IMR-90 (cell line): ENCODE measurements around the gene HORMAD2. TPM values are rescaled to one million over a fixed set of nuclear protein-coding genes. Genes with fewer than 3 reads are reported as not detected.

Experiments
- ATAC-seq: fragments of 200-7000 bp; cut with Tn5 transposase; 2 replicates; pipeline ENCODE4 v1.9.1; 2020; ENCODE audit warnings: low read depth, mild to moderate bottlenecking, moderate library complexity
- BruUV-seq: library from RNA; stranded (reverse); fragments of 400-500 nt; replicated peaks from 2 replicates; lab custom pipeline; 2021; lab: Mats Ljungman, UMichigan
- CTCF ChIA-PET: fragments of 300-600 bp; formaldehyde crosslinking; extraction: SDS; loops from one replicate; lab custom pipeline; 2021; ENCODE audit warnings: antibody characterized with exemption; lab: Yijun Ruan, JAX
- POLR2A ChIA-PET: fragments of 300-600 bp; sonication (Branson Sonifier 250); formaldehyde crosslinking; loops from one replicate; lab custom pipeline; 2022; ENCODE audit warnings: antibody characterized with exemption; ENCODE audit not compliant: unreplicated experiment; lab: Charles Lee
- DNase-seq: peaks from one replicate; pipeline ENCODE4 v3.0.0; 2013
- H2AFZ ChIP-seq: replicated peaks from 2 replicates; pipeline ENCODE3; 2013; ENCODE audit warnings: low read length, mild to moderate bottlenecking; ENCODE audit not compliant: poor library complexity
- H2AK5ac ChIP-seq: 2 replicates; pipeline ENCODE4 v1.6.1; 2013; ENCODE audit warnings: low read depth, low read length, inconsistent platforms
- H2AK9ac ChIP-seq: replicated peaks from 2 replicates; pipeline ENCODE3; 2013; ENCODE audit warnings: mild to moderate bottlenecking, low read depth, low read length, moderate library complexity; ENCODE audit not compliant: poor library complexity
- H2BK120ac ChIP-seq: 2 replicates; pipeline ENCODE4 v1.6.1; 2013; ENCODE audit warnings: low read depth, low read length, inconsistent platforms
- H2BK15ac ChIP-seq: 3 replicates; pipeline ENCODE4 v1.6.1; 2013; ENCODE audit warnings: low read depth, low read length, inconsistent platforms
- H2BK20ac ChIP-seq: 2 replicates; pipeline ENCODE4 v1.6.1; 2013; ENCODE audit warnings: low read depth, mild to moderate bottlenecking, inconsistent platforms, low read length, moderate library complexity
- H2BK5ac ChIP-seq: 2 replicates; pipeline ENCODE4 v1.6.1; 2013; ENCODE audit warnings: mild to moderate bottlenecking, low read depth, low read length, inconsistent platforms; ENCODE audit not compliant: poor library complexity, severe bottlenecking
- H3K14ac ChIP-seq: replicated peaks from 2 replicates; pipeline ENCODE4 v1.6.1; 2013; ENCODE audit warnings: low read depth, low read length, inconsistent platforms
- H3K18ac ChIP-seq: 2 replicates; pipeline ENCODE4 v1.6.1; 2013; ENCODE audit warnings: low read depth, low read length, control low read depth
- H3K23ac ChIP-seq: 2 replicates; pipeline ENCODE4 v1.6.1; 2013; ENCODE audit warnings: low read depth, low read length, inconsistent platforms
- H3K27ac ChIP-seq: 2 replicates; pipeline ENCODE4 v1.5.1; 2013; ENCODE audit warnings: mild to moderate bottlenecking, control low read depth, low read length; ENCODE audit not compliant: insufficient read depth
- H3K27me3 ChIP-seq: 2 replicates; pipeline ENCODE4 v1.6.1; 2013; ENCODE audit warnings: low read length; ENCODE audit not compliant: control insufficient read depth, insufficient read depth
- H3K36me3 ChIP-seq: 2 replicates; pipeline ENCODE4 v1.6.1; 2013; ENCODE audit warnings: low read length, mixed read lengths; ENCODE audit not compliant: control insufficient read depth, insufficient read depth
- H3K4ac ChIP-seq: 2 replicates; pipeline ENCODE4 v1.6.1; 2013; ENCODE audit warnings: low read depth, low read length, inconsistent platforms
- H3K4me1 ChIP-seq: 2 replicates; pipeline ENCODE4 v1.6.1; 2013; ENCODE audit warnings: low read length, mixed read lengths; ENCODE audit not compliant: control insufficient read depth, insufficient read depth
- H3K4me2 ChIP-seq: 2 replicates; pipeline ENCODE4 v1.6.1; 2013; ENCODE audit warnings: low read depth, mild to moderate bottlenecking, control low read depth, low read length, moderate library complexity
- H3K4me3 ChIP-seq: 2 replicates; pipeline ENCODE4 v1.5.1; 2013; ENCODE audit warnings: low read depth, mild to moderate bottlenecking, control low read depth, low read length, moderate library complexity; ENCODE audit not compliant: insufficient read depth
- H3K56ac ChIP-seq: 2 replicates; pipeline ENCODE4 v1.6.1; 2013; ENCODE audit warnings: low read length, inconsistent platforms; ENCODE audit not compliant: insufficient read depth; ENCODE audit errors: extremely low read depth
- H3K79me1 ChIP-seq, 2 experiments: 2 replicates each; pipeline ENCODE4 v1.6.1; 2013; ENCODE audit warnings: low read length in 2 of 2, inconsistent platforms in 1 of 2, low read depth in 1 of 2
- H3K9ac ChIP-seq: 2 replicates; pipeline ENCODE4 v1.6.1; 2013; ENCODE audit warnings: low read depth, low read length, control low read depth
- H3K9me1 ChIP-seq: 2 replicates; pipeline ENCODE4 v1.6.1; 2013; ENCODE audit warnings: low read length, inconsistent platforms; ENCODE audit not compliant: insufficient read depth
- H3K9me3 ChIP-seq: 2 replicates; pipeline ENCODE4 v1.6.1; 2013; ENCODE audit warnings: low read length; ENCODE audit not compliant: control insufficient read depth, insufficient read depth
- H4K20me1 ChIP-seq: 2 replicates; pipeline ENCODE4 v1.6.1; 2013; ENCODE audit warnings: low read length, inconsistent platforms; ENCODE audit not compliant: insufficient read depth
- H4K5ac ChIP-seq: 2 replicates; pipeline ENCODE4 v1.6.1; 2013; ENCODE audit warnings: mild to moderate bottlenecking, low read depth, low read length, control low read depth
- H4K8ac ChIP-seq, 2 experiments: 2 replicates each; pipeline ENCODE4 v1.6.1; 2013; ENCODE audit warnings: low read depth in 2 of 2, low read length in 2 of 2, control low read depth in 1 of 2, inconsistent platforms in 1 of 2
- H4K91ac ChIP-seq: 2 replicates; pipeline ENCODE4 v1.6.1; 2013; ENCODE audit warnings: low read depth, low read length, inconsistent platforms; ENCODE audit not compliant: insufficient read depth
- BHLHE40 ChIP-seq: fragments of 150-350 bp; IDR thresholded peaks from 2 replicates; pipeline ENCODE4 v1.6.1; 2016; ENCODE audit warnings: mild to moderate bottlenecking, low read depth, low read length
- CHD1 ChIP-seq: IDR thresholded peaks from 2 replicates; pipeline ENCODE4 v1.6.1; 2012; ENCODE audit warnings: low read depth, low read length, improper control_type of control experiment
- CTCF ChIP-seq: conservative IDR thresholded peaks from 2 replicates; pipeline ENCODE4 v1.5.1; 2012; ENCODE audit warnings: mild to moderate bottlenecking, low read depth, low read length, improper control_type of control experiment
- FOS ChIP-seq: fragments of 150-350 bp; IDR thresholded peaks from 2 replicates; pipeline ENCODE4 v1.6.1; 2016; ENCODE audit warnings: low read depth, low read length
- MAFK ChIP-seq: IDR thresholded peaks from 2 replicates; pipeline ENCODE4 v1.6.1; 2012; ENCODE audit warnings: low read depth, low read length, improper control_type of control experiment
- MAZ ChIP-seq: IDR thresholded peaks from 2 replicates; pipeline ENCODE4 v1.6.1; 2012; ENCODE audit warnings: low read depth, mild to moderate bottlenecking, low read length, improper control_type of control experiment, moderate library complexity, borderline replicate concordance
- MXI1 ChIP-seq: IDR thresholded peaks from 2 replicates; pipeline ENCODE4 v1.6.1; 2012; ENCODE audit warnings: low read depth, mild to moderate bottlenecking, low read length, moderate library complexity, borderline replicate concordance
- NFE2L2 ChIP-seq: fragments of 150-350 bp; IDR thresholded peaks from 2 replicates; pipeline ENCODE4 v1.6.1; 2016; ENCODE audit warnings: low read depth, mild to moderate bottlenecking, low read length
- POLR2A ChIP-seq: IDR thresholded peaks from 2 replicates; pipeline ENCODE4 v1.6.1; 2012; ENCODE audit warnings: mild to moderate bottlenecking, low read depth, low read length
- RCOR1 ChIP-seq: IDR thresholded peaks from 2 replicates; pipeline ENCODE4 v1.6.1; 2012; ENCODE audit warnings: mild to moderate bottlenecking, low read length, improper control_type of control experiment; ENCODE audit not compliant: insufficient replicate concordance
- RFX5 ChIP-seq: IDR thresholded peaks from 2 replicates; pipeline ENCODE4 v1.8.0; 2012; ENCODE audit warnings: low read depth, mild to moderate bottlenecking, low read length, moderate library complexity
- SMC3 ChIP-seq: fragments of 150-350 bp; IDR thresholded peaks from 2 replicates; pipeline ENCODE4 v1.6.1; 2016; ENCODE audit warnings: low read depth, mild to moderate bottlenecking, antibody characterized with exemption, low read length, moderate library complexity
- USF2 ChIP-seq: fragments of 150-350 bp; IDR thresholded peaks from 2 replicates; pipeline ENCODE4 v1.6.1; 2017; ENCODE audit warnings: mild to moderate bottlenecking, antibody characterized with exemption, low read length, low read depth
- WGBS, 2 experiments: methylation state at CpG; one replicate each; pipeline versions ENCODE4 v1.1.5 to v1.1.7; 2013; ENCODE audit warnings: missing lambda C conversion rate in 2 of 2; ENCODE audit not compliant: insufficient read length in 1 of 2; ENCODE audit errors: extremely low coverage in 2 of 2; 5-methylcytosine and 5-hydroxymethylcytosine counted together
- dilution Hi-C: fragments of 300-500 bp; cut with HindIII; formaldehyde crosslinking; loops from one replicate; pipeline ENCODE4 v1.14.3; 2018; ENCODE audit warnings: low sequenced_read_pairs; ENCODE audit not compliant: unreplicated experiment
- in situ Hi-C: fragments of 300-500 bp; cut with MboI; formaldehyde crosslinking; loops from 3 replicates; pipeline ENCODE4 v1.14.3; 2019; ENCODE audit warnings: low sequenced_read_pairs, inconsistent platforms, mixed read lengths
- intact Hi-C: fragments of 100-400 bp; cut with micrococcal nuclease; formaldehyde crosslinking; loops from 2 replicates; pipeline ENCODE4 v1.10.0; 2022
- polyA plus RNA-seq, 3 experiments: library from polyadenylated mRNA; depleted of rRNA; stranded (reverse); fragments of >200 nt; gene quantifications; 2 replicates each; pipeline ENCODE4 v1.2.3, GENCODE V29; 2012; ENCODE audit warnings: low replicate concordance in 1 of 3
- total RNA-seq: library from RNA; depleted of rRNA; stranded (reverse); fragments of >200 nt; gene quantifications from 2 replicates; pipeline ENCODE4 v1.2.3, GENCODE V29; 2012

Gene HORMAD2
- total and polyA plus RNA-seq, 2 of the 4 experiments (the other 2 are of a cell fraction) = not detected

DNA sequence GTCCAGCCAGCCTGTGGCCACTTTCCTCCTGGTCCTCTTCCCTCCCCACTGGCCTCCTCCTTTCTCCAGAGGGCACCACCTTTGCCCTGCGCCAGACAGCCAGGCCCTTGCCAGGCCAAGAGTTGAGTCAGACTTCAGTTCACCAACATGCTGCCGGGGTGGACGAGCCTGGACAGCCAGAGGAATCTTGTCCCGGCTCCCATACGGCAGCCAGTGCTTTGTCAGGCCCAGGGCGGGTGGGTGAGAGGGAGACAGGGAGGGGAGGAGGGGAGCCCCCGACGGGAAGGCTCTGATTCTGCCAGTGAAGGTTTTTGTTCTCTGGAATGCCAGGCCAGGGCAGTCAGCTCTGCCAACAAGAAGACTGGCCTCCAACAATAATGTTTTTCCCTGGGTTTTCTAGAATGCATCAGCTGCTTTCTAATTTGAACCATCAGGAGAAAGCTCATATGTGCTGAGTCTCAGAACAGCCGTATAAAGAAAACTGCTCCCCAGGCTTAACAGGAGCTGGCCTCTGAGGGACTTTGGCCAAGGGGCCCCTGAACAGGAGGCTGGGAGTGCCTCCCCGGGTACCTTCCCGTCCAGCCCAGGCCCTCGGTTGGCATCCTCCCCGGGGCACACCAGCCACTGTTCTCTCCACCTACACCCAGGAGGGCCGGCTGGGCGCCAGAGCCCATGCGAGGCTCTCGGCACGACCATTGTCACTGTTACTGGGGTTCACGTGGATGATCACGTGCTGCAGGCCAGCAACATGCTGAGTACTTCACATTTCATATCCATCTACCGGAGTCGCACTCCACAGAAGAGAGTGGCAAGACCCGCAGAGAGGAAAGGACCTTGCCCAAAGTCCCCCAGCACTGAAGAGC is 137.7 kb downstream of the HORMAD2 start:
- no peaks in the 10 kb centered on the region for H4K20me1 ChIP-seq
- peak overlapping the region; percentile 43 for H4K5ac ChIP-seq
- peaks cover 7% of the 10 kb centered on the region for H3K9me1 ChIP-seq
- peaks cover 12% of the 10 kb centered on the region for H3K4me1 ChIP-seq
- dilution Hi-C loops (no loop called here), in situ Hi-C loops (no loop called here), intact Hi-C loops (no loop called here)
- H3K56ac ChIP-seq = no peak overlapping the region
- H3K4me2 ChIP-seq = no peak overlapping the region
- no TSS peak for BruUV-seq
- H2AFZ ChIP-seq = peak overlapping the region; percentile 79
- H4K91ac ChIP-seq = peak overlapping the region; percentile 58
- H2BK5ac ChIP-seq = peak overlapping the region; percentile 28
- DNase-seq (no peak), ATAC-seq (peak; percentile 42)
- CTCF ChIA-PET = interaction anchor here (0.5 kb wide), 1 partner anchor 106 kb away, joined by 9 read pairs; no protein-coding TSS in a partner anchor
- no peak overlapping the region for H3K4me3 ChIP-seq
- H2AK9ac ChIP-seq = peak overlapping the region; percentile 70
- 0 out of 4 replicates have a peak, but pooled peaks cover 0 to 3% of the 10 kb centered on the region in 2 experiments for H3K79me1 ChIP-seq
- no peak overlapping the region for H3K9ac ChIP-seq
- peak overlapping the region; percentile 44 for H3K4ac ChIP-seq
- POLR2A ChIA-PET = no interaction called here
- no peaks in the 10 kb centered on the region for H3K36me3 ChIP-seq
- H2BK120ac ChIP-seq = peak overlapping the region; percentile 74
- no peaks in the 10 kb centered on the region for H3K27me3 ChIP-seq
- peak overlapping the region; percentile 81 for H2AK5ac ChIP-seq
- peak overlapping the region in 1 of 2 experiments; percentile 44; a peak in 1 of 4 replicates for H4K8ac ChIP-seq
- H2BK15ac ChIP-seq = peak overlapping the region; percentile 64; the same call in 1 of the 3 replicates
- H3K14ac ChIP-seq = peak overlapping the region; percentile 35
- no peak overlapping the region for H3K23ac ChIP-seq
- no peaks in the 10 kb centered on the region for H3K9me3 ChIP-seq
- peak overlapping the region; percentile 19; the same call in 1 of the 2 replicates for H3K27ac ChIP-seq
- H3K18ac ChIP-seq = peak overlapping the region; percentile 37; the same call in 1 of the 2 replicates
- H2BK20ac ChIP-seq = peak overlapping the region; percentile 63
- WGBS, 2 experiments = 84% methylated on average over 6 of the region's 23 CpGs; no CpG with 5 or more reads in 1 of the 2 experiments
- no peak for TF ChIP-seq CTCF
- TF ChIP-seq RCOR1 = no peak
- TF ChIP-seq USF2 = no peak
- TF ChIP-seq MAZ = no peak
- TF ChIP-seq MXI1 = no peak
- TF ChIP-seq CHD1 = no peak
- no peak for TF ChIP-seq FOS
- TF ChIP-seq BHLHE40 = no peak
- TF ChIP-seq RFX5 = no peak
- TF ChIP-seq NFE2L2 = no peak
- TF ChIP-seq SMC3 = no peak
- no peak for TF ChIP-seq MAFK
- TF ChIP-seq POLR2A = no peak
